Epidermal melanocyte (primary cell): Measurements from ENCODE around the gene PPCDC.
A peak's percentile ranks its signal among the peaks of the same experiment; 100 is the strongest.

Experiments used
- DNase-seq: peaks from one replicate; pipeline ENCODE4 v3.0.0; 2011; ENCODE audit warnings: low spot score; ENCODE audit not compliant: insufficient read length

PPCDC gene

GRCh38 chr15:75023181-75023871, at the start of gene PPCDC:
Gene PPCDC (plus strand): TSS chr15:75023590. CDS start chr15:75028319, 4,729 bp downstream.
- DNase-seq = peak; percentile 99

- no peak for DNase-seq
Measured at GRCh38 chr15:74976159-74976558, 47.2 kb upstream of the PPCDC start.

GRCh38 chr15:74977599-74977998, 45.8 kb upstream of the PPCDC start:
- DNase-seq = no peak

GRCh38 chr15:74978077-74978476, 45.3 kb upstream of the PPCDC start:
- no peak for DNase-seq

GRCh38 chr15:74978503-74978902, 44.9 kb upstream of the PPCDC start:
- DNase-seq = no peak

- no peak for DNase-seq
Measured at GRCh38 chr15:74982183-74982582, 41.2 kb upstream of the PPCDC start.

GRCh38 chr15:74983725-74984231, 39.6 kb upstream of the PPCDC start:
- DNase-seq = no peak

- no peak for DNase-seq
Measured at GRCh38 chr15:74988007-74988800, 35.2 kb upstream of the PPCDC start.

GRCh38 chr15:74989527-74989926, 33.9 kb upstream of the PPCDC start:
- no peak for DNase-seq

- DNase-seq = no peak
Measured at GRCh38 chr15:74992619-74993018, 30.8 kb upstream of the PPCDC start.

GRCh38 chr15:74994236-74994635, 29.2 kb upstream of the PPCDC start:
- DNase-seq = no peak

GRCh38 chr15:74994685-74995084, 28.7 kb upstream of the PPCDC start:
- no peak for DNase-seq

GRCh38 chr15:74995182-74995778, 28.1 kb upstream of the PPCDC start, which contains the start of gene SCAMP5:
Gene SCAMP5 (plus strand): TSS chr15:74995563. CDS start chr15:75011840, 16,277 bp downstream.
- peak; percentile 91 for DNase-seq

- no peak for DNase-seq
Measured at GRCh38 chr15:74995779-74996765, 27.3 kb upstream of the PPCDC start.

- DNase-seq = no peak
Measured at GRCh38 chr15:74997141-74997540, 26.2 kb upstream of the PPCDC start.

GRCh38 chr15:74997543-74997942, 25.8 kb upstream of the PPCDC start:
- no peak for DNase-seq

- no peak for DNase-seq
Measured at GRCh38 chr15:75001310-75001709, 22.1 kb upstream of the PPCDC start.

- DNase-seq = no peak
Measured at GRCh38 chr15:75002398-75002797, 21.0 kb upstream of the PPCDC start.

- DNase-seq = no peak
Measured at GRCh38 chr15:75007216-75007615, 16.2 kb upstream of the PPCDC start.

- DNase-seq = no peak
Measured at GRCh38 chr15:75008221-75008625, 15.2 kb upstream of the PPCDC start.
